Lower leg skin (tissue), 3 donors: Measurements from ENCODE around the gene TMCC1.

Source experiments
- POLR2A ChIP-seq, 2 donors: fragments of 450-650 bp; IDR thresholded peaks; one replicate each; pipeline ENCODE4 v1.6.1; 2016 to 2017; ENCODE audit warnings: antibody characterized with exemption in 2 of 2, mild to moderate bottlenecking in 1 of 2, moderate library complexity in 1 of 2
- TF ChIP-seq, protein P1 (sequence below), 3 donors: fragments of 450-650 bp; IDR thresholded peaks; one replicate each; pipeline ENCODE4 v1.5.1; 2016; ENCODE audit warnings: antibody characterized with exemption in 3 of 3, mild to moderate bottlenecking in 3 of 3, moderate library complexity in 2 of 3

DNA sequence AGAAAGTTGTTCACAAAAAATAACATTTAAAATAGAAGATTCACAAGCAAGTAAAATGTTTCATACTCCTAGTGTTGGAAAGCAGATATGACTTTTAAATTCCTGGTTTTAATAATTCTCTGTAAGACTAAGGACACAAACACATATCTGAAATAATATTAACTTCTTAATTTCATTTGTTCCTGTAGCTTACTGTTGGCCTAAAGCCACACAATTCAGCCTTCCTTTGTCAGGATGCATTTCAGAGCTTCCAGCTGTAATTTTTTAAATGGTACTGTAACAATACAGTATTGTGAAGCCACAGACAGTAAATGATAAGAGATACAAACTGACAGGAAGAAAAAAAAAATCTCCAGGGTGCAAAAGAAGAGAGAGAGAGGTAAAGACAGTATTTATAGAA lies 84.2 kb downstream of the TMCC1 start:
- no peak for TF ChIP-seq POLR2A (IDR thresholded peaks at IDR 0.05)
- TF ChIP-seq, protein P1, sequence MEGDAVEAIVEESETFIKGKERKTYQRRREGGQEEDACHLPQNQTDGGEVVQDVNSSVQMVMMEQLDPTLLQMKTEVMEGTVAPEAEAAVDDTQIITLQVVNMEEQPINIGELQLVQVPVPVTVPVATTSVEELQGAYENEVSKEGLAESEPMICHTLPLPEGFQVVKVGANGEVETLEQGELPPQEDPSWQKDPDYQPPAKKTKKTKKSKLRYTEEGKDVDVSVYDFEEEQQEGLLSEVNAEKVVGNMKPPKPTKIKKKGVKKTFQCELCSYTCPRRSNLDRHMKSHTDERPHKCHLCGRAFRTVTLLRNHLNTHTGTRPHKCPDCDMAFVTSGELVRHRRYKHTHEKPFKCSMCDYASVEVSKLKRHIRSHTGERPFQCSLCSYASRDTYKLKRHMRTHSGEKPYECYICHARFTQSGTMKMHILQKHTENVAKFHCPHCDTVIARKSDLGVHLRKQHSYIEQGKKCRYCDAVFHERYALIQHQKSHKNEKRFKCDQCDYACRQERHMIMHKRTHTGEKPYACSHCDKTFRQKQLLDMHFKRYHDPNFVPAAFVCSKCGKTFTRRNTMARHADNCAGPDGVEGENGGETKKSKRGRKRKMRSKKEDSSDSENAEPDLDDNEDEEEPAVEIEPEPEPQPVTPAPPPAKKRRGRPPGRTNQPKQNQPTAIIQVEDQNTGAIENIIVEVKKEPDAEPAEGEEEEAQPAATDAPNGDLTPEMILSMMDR (IDR thresholded peaks at IDR 0.05), result no peak
